CD4-positive, alpha-beta T cell treated with Interleukin-12 subunit alpha and Interleukin-12 subunit beta, for 1 hour (primary cell): ENCODE results near the gene DYNC1I1.

Source experiments
- DNase-seq: peaks from one replicate; pipeline ENCODE4 v3.0.0-alpha.2; 2020

DYNC1I1 gene

DNA sequence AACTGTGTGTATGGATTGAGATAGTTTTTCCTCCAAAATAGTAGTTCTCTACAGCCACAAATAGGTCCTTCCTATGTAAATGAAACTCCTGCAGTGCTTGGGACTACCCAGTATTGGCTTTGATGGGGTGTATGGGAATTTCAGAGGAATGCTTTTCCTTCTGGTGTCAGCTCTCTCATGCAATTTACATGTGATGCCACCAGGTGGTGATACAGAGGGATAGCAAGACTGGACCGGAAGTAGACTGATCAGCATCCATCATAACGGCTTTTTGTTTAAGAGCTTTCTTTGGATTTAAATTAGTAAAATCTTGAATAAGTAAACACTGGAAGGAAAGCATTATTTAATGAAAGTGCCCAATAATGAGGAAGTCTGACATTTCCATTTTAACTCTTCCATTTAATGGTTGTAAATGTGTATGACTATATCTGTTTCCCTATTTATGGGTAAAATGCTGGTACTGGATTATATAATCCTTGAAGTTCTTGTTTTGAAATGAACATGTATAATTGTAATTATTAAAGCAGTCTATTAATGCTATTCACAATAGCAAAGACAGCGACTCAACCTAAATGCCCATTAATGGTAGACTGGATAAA is 22.7 kb downstream of the DYNC1I1 start:
- no peak for DNase-seq

DNA sequence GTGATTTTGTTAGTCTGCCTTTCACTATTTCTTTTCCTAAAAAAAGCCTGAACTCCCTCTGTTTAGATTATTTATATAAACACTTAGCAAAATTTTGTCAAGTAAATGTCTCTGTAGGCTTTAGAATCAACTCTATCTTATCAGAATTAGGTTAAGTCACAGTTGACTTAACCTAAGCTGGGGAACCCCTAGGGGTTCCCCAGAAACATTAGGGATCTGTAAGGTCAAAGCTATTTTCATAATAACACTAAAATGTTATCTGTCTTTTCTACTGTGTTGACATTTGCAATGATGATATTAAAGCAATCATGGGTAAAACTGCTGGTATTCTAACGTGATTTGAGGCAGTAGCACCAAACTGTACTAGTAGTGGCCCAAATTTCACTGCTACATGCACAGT is 24.3 kb downstream of the DYNC1I1 start:
- DNase-seq = no peak

DNA sequence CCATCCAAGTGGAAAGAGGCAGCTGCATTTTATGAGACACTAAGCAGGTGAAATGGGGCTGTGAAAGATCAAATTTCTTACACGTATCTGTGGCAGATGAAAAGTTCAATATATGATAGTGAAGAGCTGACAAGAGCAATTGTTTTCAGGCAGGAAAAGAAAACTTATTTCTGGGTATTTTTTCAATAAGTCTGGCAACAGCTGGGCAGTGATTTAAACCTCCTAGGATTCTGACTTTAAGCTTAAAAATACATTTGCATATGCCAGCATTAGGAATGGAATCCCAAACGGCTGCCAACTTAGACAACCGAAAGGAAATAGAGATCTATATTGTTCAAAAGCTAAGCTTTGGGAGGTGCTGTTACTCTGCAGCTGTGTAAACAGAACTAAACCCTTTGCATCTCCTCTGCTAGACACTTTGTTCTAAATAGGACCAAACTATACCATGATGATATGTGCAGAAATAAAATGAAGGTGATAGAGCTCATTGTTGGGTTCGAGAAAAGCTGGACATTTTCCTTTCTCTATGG is 26.1 kb downstream of the DYNC1I1 start:
- no peak for DNase-seq

DNA sequence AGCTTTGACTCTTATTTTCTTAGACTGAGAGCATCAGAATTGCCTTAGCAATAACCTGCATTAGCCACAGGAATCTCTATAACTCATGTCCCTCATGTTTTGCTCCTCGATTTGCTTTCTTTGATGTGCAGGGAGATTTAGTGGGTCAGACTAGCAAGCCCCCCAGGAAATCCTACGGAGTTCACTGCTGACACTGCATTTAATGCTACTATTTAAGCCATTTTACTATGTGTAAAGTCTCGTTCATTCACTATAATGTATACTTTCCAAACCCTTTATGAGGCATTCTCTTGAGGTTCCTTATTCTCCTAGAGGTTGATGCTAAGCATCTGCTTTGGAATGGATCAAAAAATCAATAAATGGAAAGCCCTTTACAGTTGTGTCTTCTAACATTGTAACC is 28.4 kb downstream of the DYNC1I1 start:
- no peak for DNase-seq

DNA sequence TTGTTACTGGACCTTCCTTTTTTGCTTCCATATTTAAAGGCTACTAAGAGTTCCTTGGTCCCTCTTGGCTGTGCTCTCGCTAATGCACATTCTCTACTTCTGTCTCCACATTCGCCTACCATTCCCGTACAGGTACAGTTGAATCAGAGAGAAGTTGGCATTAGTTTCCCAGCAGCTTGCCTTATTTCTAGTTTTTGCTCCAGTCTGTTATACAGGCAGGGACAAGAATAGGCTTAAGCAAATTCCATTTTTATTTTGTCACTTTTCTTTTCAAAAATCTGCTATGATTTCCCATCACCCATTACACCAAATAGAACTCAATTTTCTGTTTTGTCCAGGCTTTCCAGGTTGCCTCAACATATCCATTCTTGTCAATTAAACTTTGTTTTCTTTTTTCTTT is 29.9 kb downstream of the DYNC1I1 start:
- no peak for DNase-seq

DNA sequence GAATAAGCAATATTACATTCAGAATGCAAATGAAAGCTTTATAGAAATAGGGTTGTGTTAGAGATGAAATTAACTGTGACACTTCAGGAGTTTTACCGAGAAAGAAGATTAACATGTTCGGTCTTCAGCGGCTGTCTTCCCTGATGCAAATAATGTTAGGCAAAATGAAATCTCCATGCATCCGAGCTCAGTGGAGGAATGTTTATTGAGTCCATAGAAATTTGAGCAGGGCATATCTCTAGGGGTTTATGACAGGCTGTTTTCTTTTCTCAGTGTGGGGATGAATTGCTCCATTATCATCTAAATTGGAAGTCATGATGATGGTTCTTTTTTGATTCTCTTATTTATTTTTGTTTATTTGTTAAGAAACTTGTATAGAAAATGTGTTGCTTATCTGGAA is 31.7 kb downstream of the DYNC1I1 start:
- no peak for DNase-seq

DNA sequence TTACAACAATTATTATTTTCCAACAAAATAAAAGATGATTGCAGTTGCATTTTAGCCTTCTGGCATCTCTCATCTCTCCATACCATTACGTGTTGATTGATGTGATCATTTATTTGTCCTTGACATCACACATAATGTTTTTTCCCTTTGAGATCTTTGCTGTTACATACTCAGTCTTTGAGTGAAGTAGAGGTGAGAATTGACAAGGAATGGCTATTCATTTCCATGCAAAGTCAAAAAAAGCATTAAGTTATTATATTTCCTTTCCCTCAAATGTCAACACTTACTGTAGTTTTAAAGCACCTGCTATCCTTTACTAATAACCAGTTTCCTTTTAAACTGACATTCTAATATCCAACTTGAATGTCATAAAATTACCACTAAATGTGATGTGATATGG is 33.6 kb downstream of the DYNC1I1 start:
- no peak for DNase-seq

DNA sequence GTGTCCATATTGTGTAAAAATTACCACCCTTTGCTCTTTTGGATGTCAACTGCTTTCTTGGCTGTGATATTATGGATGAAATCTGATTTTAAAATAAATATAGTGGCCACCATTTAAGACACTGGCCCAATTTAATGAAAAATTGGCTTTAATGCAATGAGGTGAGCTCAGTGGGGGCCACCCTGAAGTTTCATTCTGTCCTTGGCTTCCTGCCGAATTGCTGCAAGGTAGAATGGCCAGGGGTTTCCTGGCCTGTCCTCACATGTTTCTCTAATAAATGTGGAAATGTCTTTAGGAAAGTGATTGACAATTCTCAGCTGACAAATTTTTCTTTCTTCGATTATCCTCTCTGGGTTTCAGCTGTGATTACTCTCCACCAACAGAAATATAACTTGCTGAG is 36.0 kb downstream of the DYNC1I1 start:
- DNase-seq = no peak

DNA sequence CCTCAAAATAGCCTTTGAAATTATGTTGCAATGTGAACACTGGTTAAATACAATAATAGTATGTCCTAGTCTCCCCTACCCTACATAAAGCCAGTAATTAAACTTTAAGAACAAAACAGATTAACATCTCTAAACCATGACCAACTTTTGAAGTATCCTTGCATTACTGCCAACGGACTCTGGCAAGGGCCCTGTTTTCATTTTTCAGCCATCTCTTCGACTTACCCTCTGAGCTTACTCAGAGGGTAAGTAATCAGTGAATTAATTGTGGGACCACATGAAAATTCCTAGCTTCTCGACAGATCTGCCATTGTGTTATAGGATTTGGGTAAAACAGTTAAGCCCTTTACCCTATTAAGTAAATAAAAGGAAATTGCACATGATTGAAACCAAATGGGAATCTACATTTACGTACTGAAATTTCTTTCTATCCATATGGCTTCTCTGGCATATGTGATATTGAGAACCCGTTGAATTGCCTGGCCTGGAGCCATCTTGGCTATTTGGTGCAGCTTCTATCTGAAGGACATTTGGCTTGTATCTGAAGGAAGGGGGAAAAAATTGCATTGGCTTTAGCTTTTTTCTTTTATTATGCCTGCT is 39.6 kb downstream of the DYNC1I1 start:
- DNase-seq = no peak

DNA sequence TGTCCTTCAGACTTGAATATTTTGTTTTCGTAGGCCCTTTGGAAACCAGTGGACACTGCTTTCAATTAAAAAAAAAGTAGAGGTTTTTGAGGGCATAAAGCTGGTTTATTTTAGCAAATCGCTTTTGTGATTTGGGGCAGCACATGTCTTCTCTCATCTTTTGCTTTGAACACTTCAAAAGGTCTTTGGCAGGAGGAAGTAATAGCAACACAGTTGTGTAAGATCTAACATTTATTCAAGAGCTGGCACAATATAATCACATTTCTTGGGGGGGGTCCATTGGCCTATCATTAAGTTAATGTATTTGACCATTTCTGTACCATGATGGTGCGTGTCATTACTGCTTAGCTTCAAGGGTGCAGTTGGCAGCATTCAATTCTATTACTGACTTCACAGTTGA is 42.4 kb downstream of the DYNC1I1 start:
- no peak for DNase-seq

DNA sequence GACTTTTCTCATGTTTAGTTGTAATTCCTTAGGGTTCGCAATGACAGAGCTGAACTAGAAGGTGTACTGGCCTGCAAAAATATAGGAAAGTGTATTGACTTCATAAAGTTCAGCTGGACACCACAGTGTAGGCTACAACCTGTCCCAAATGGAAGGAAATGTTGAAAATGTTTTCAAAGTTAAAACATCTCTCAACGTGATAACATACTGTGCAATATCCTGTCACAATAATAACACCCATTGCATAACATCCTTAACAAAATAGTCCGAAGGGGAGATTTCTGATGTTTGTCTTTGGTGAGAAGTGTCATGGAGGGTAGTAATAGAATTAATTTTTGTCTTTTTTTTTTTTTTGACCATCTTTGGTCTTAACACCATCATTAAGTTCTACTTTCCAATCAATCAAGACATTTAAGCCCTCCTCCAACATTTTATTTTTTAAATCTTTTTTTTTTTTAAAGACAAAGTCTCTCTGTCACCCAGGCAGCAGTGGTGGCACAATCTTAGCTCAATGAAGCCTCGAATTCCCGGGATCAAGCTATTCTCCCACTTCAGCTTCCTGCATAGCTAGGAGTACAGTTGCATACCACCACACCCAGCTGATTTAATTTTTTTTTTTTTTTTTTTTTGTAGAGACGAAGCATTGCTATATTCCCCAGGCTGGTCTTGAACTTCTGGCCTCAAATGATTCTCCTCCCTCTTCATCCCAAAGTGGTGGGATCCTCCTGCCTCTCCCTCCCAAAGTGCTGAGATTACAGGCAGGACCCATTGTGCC is 45.7 kb downstream of the DYNC1I1 start:
- DNase-seq = no peak

DNA sequence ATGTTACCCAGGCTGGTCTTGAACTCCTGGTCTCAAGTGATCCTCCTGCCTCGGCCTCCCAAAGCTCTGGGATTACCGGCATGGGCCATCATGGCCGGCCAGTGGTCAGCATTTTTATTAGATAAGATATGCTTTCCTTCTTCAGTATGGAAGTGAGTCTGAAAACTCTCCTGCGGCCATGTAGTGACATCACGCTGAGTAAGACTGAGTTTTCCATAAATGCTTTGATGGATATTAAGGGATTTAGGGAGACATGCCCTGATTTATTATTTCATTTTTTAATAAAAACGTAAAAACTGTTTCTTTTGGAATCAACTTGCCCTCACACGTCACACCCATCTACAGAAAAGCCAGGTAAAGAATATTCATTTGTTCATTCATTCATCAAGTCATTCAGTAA is 48.4 kb downstream of the DYNC1I1 start:
- no peak for DNase-seq

DNA sequence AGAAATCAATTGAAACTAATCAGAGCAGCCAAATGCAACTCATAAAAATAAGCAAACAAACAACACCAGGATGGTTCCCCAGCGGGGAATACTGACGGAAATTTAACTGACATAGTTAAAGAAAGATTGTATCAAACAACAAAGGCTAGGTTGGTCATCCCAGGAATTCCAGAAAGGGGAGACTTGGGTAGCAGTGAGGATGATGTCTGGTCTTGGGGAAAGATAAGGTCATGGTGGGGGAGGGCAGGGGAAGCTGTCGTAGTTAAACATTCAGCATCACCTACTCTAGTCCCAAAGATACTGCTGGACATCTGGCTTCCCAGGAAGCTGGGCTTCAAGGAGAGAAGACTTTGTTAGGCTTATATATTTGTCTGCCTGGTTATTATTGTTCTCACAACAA is 50.4 kb downstream of the DYNC1I1 start:
- no peak for DNase-seq

DNA sequence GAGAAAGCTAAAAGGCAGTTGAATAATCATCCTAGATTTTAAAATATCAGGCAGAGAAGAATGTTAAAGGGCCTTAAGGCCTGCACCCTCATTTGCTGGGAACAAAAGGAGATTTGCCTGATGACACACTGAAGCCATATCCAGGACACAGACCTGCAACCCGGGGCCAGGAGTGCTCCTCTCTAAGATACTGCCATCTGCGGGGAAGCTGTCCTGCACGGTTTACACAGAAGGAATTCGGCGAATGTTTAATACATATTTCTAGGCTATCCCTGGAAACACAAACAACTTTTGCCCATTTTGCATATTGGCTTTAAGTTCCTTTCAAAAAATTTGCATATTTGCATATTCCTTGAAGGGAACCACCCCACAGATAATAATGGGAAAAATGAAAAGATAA is 52.3 kb downstream of the DYNC1I1 start:
- no peak for DNase-seq

DNA sequence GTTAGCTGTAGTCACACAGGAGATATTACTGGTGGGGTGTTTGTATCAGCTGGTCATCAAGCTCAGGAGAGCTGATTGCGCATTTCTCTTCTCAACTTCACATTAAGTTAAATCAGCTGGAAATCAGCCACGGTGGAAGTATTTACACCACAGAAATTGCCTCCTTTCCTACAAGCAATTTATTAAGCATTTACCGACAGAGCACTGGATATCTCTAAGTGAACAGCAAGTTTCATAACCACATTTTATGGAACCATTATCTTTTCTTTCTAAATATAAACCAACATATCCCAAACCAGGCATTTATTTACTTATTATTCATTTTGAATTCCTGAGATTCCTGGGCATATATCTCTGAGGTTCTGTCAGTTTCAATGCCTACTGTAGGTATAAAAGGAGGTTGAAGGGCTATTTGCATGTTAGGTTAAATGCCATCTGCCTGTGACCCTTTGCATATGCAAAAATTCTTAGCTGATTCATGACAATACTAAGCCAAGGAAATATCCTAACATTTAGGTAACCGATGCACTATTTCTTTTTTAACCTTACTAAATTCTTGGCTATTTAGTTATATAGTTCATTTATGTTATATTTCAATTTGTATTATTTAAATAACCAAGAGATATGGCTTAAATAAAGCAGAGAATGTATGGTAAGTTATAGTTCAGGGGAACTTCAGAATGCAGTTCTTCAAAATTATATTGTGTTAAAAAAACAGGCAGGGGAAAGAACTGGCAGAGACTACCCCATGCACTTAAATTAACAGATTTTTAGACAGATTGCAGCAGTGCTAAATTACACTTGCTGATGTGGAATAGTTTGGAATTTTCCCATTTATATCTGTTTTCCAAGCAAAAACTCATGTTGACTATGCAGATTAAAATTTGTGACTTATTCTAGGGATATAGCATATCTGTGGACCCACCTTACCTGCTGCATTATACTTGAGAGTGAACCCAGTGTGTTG is 56.8 kb downstream of the DYNC1I1 start:
- DNase-seq = no peak

DNA sequence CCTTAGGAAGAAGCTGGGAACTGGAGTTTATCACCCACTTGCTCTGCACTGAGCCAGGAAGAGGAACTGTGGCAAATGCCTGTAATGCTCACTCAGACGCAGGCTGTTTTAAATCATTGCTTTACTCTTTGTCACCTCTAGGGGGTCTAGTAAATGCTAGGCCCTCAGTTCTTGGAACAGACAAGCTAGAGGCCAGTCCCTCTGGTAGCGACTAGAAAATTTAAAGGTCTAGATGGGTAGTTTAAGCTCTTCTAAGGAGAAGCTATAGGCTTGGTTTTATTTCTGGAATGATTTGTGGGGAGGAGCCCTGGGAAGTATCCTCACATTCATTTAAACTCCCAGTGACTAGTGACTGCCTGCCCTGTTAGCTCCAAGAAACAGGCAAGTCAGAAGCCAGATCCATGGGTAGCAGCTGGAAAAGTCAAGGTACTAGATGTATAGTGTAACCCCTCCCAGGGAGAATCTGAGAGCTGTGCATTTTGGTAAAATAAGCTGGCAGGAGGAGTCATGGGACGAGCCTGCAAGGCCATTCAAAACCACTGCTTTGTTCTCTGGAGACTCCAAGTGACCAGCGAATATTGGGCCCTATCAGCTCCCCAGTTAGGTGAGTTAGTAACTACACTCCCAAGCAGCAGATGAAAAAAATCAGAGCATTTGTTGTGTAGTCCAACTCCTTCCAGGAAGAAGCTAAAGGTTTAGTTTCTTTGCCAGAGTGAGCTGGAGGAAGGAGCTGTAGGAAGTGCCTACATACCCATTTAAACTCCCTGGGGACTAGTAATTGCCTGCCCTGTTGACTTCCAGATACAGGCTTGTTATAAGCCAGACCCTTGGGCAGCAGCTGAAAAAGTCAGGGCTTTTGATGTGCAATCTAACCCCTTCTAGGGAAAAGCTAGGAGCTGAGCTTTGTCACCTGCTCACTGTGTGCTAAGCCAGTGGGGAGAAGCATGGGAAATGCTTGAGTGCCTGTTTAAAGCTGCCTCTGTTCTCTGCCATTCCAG is 68.9 kb downstream of the DYNC1I1 start:
- no peak for DNase-seq

DNA sequence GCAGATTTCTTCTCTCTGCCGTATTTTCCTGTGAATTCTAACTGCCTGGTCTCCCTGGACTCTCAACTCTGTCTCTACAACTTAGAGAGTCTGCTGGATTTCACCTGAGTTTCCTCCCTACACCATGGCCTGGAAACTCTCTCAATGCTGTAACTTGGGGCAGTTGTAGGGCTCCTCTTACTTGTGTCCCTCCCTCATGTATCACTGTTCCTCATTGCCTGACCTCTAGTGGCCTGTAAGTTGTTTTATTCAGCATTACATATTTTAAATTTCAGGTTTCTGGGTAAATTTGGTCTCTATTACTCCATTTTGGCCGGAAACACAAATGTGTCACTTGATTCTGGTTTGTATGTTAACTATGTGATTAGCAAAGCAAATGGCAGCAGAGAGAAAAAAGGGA is 70.9 kb downstream of the DYNC1I1 start:
- DNase-seq = no peak

DNA sequence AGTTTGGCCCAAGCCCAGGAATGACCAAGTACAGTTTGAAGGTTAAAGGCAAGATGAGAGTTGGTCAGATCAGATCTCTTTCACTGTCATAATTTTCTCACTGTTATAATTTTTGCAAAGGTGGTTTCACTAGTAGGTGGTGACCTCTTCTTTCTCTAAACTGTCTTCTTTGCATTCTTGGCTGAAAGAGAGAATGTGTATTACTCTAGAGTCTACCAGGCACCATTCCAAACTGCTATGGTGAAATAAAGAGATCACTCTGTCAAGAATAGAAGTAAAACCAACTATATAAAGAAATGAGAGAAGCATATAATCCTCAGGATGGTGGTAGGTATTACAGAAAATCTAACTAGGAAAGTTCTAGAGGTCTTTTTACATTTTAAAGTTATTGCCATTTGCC is 72.7 kb downstream of the DYNC1I1 start:
- DNase-seq = no peak

DNA sequence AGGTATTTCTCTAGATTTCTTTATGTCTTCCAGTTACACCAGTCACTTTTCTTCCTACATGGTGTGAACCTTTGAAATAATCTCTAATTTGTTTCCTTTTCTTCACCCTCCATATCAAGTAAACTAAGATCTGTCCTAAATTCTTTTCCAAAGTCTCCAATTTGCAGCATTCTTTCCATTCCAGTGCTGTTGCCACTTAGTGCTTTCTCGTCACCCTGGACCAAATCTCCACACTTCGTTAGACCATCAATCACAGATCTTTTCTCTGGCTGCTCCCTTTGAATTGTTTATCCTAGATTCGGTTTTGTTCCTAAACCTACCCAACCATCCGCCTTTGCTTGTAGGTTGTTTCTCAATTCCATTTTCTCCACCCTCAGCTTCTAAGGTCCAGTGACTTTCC is 74.7 kb downstream of the DYNC1I1 start:
- no peak for DNase-seq

DNA sequence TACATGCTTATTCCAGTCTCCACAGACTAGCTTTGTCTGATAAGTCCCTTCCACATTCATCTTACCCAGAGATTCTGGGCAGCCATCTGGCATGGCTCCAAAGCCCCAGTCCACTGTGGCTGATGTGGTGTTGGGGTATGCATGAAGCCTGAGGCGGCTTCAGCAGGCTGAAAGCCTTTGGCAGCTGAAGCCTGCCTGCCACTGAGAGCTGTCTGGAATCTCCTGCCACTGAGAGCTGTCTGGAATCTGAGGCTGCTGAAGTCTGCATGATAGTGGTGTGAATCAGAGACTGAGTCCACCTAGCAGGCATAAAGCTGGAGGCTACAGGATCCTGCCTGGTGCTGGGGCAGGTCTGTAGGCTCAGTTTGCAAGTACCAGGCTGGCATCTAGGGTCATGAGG is 87.1 kb downstream of the DYNC1I1 start:
- DNase-seq = no peak

DNA sequence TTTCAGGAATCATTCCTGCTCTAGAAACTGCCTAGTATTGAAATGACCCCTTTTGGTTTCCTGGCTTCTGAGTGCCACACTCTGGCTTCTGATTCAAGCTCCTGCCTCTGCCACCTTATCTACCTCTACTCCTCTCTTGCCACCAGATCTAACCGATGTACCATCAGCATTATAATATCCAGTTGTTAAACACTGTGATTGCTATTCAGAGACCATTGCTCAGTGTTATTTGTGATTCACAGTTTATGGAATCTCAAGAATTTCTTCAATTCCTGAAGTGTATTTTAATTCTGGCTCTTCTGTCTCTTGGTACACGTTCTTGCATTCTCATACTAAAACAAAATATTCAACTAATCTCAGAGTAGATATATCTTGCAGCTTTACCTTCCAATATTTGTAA is 88.7 kb downstream of the DYNC1I1 start:
- no peak for DNase-seq

DNA sequence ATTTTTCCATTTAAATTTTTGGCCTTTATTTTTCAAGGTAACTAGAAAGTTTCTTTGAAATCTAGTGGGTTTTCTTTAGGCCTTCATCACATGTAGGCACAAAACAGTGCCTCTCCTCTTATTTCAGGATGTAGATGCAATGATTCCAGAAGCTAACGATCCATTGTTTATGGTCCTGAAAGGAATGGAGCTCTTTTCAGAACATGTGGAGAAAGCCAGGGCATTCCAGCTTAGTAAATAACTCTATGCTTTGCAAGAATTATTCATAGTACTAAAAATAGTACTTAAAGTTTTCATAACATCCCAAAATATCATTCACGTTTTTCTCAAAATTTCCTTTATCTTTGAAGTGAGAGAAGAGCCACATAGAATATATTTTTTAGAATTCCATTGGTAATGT is 91.3 kb downstream of the DYNC1I1 start:
- DNase-seq = no peak
